Progenitor cell of endocrine pancreas (in vitro differentiated cells): ENCODE results near the gene UNCX. TPM values are rescaled to one million over a fixed set of nuclear protein-coding genes. Genes with fewer than 3 reads are reported as not detected.
"Not testable (repeated sequence)": the region's sequence is repeated elsewhere in the genome, so short reads cannot be mapped to it uniquely, and the experiment has no call there.

Source experiments
- DNase-seq: peaks from one replicate; pipeline ENCODE4 v3.0.0; 2021; ENCODE audit warnings: low spot score; ENCODE audit not compliant: unreplicated experiment
- H3K27ac Mint-ChIP-seq: 2 replicates; pipeline ENCODE4 v1.8.0; 2021; ENCODE audit warnings: mild to moderate bottlenecking, moderate library complexity, mixed read lengths
- H3K27me3 Mint-ChIP-seq: 2 replicates; pipeline ENCODE4 v1.8.0; 2021; ENCODE audit warnings: mixed read lengths
- H3K36me3 Mint-ChIP-seq: 2 replicates; pipeline ENCODE4 v1.8.0; 2022; ENCODE audit warnings: mixed read lengths; ENCODE audit not compliant: insufficient read depth
- H3K4me1 Mint-ChIP-seq: 2 replicates; pipeline ENCODE4 v1.8.0; 2021; ENCODE audit warnings: low read depth, mixed read lengths
- H3K4me3 Mint-ChIP-seq: 2 replicates; pipeline ENCODE4 v1.8.0; 2021; ENCODE audit warnings: low read depth, mild to moderate bottlenecking, moderate library complexity, mixed read lengths
- H3K9me3 Mint-ChIP-seq: 2 replicates; pipeline ENCODE4 v1.8.0; 2021; ENCODE audit warnings: low read depth, mixed read lengths
- CTCF ChIP-seq: fragments of 200-600 bp; sonication (generic); IDR thresholded peaks from one replicate; pipeline ENCODE4 v1.5.0; 2021; ENCODE audit warnings: antibody characterized with exemption, mild to moderate bottlenecking; ENCODE audit not compliant: unreplicated experiment
- total RNA-seq: library from RNA; stranded (reverse); gene quantifications from 2 replicates; pipeline ENCODE4 v1.2.1, GENCODE V29; 2021

The UNCX gene
- total RNA-seq, 1 donor from 2014 or later, result not detected

- no peak for TF ChIP-seq CTCF
- Mint-ChIP-seq H3K27ac (no peak overlapping the region), H3K9me3 (no peaks in the 10 kb centered on the region), H3K4me1 (no peaks in the 10 kb centered on the region), H3K4me3 (no peak overlapping the region), H3K27me3 (peaks cover 19% of the 10 kb centered on the region), H3K36me3 (no peaks in the 10 kb centered on the region)
- DNase-seq, result no peak
These were observed 32.6 kb upstream of the UNCX start for GRCh38 chr7:1200045-1200444.

GRCh38 chr7:1201916-1202315 lies 30.8 kb upstream of the UNCX start:
- Mint-ChIP-seq H3K27me3 (peaks cover 17% of the 10 kb centered on the region), H3K4me3 (no peak overlapping the region), H3K27ac (no peak overlapping the region), H3K9me3 (no peaks in the 10 kb centered on the region), H3K36me3 (no peaks in the 10 kb centered on the region), H3K4me1 (no peaks in the 10 kb centered on the region)
- no peak for DNase-seq
- TF ChIP-seq CTCF, result no peak

- H3K36me3 Mint-ChIP-seq, H3K9me3 Mint-ChIP-seq, H3K27ac Mint-ChIP-seq, DNase-seq, H3K4me1 Mint-ChIP-seq, H3K4me3 Mint-ChIP-seq: not testable (repeated sequence)
- peaks cover 13% of the 10 kb centered on the region for H3K27me3 Mint-ChIP-seq
These were observed 29.8 kb upstream of the UNCX start for GRCh38 chr7:1202914-1203313.

GRCh38 chr7:1204460-1205140 lies 28.1 kb upstream of the UNCX start:
- no peaks in the 10 kb centered on the region for H3K9me3 Mint-ChIP-seq
- no peaks in the 10 kb centered on the region for H3K36me3 Mint-ChIP-seq
- no peaks in the 10 kb centered on the region for H3K4me1 Mint-ChIP-seq
- no peak for TF ChIP-seq CTCF
- no peak for DNase-seq
- H3K27me3 Mint-ChIP-seq, result peaks cover 18% of the 10 kb centered on the region
- no peak overlapping the region for H3K27ac Mint-ChIP-seq
- H3K4me3 Mint-ChIP-seq, result no peak overlapping the region

GRCh38 chr7:1205742-1206141 lies 26.9 kb upstream of the UNCX start:
- H3K9me3 Mint-ChIP-seq, DNase-seq, H3K4me3 Mint-ChIP-seq, H3K4me1 Mint-ChIP-seq, H3K27ac Mint-ChIP-seq, H3K36me3 Mint-ChIP-seq: not testable (repeated sequence)
- H3K27me3 Mint-ChIP-seq, result peaks cover 24% of the 10 kb centered on the region

DNA sequence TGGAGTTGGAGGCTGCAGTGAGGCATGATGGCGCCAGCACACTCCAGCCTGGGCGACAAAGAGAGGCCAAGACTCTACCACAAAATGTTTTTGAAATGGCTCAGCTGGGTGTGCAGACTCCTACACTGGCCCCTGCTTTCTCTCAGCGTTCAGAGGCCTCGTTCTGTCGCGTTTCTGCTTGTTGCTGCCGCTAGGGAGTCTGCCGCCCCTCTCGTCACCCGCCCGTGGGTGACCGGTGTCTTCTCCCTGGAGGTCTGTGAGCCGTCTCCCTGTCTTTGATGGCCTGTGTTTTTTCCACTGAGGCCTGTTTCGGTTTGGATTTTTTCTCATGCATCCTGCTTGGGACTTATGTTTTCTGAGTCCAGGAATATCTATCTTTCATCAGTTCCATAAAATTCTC lies 23.6 kb upstream of the UNCX start:
- TF ChIP-seq CTCF, result no peak
- H3K27ac Mint-ChIP-seq, result no peak overlapping the region
- no peak overlapping the region for H3K4me3 Mint-ChIP-seq
- DNase-seq, result no peak
- H3K4me1 Mint-ChIP-seq, result no peaks in the 10 kb centered on the region
- peaks cover 36% of the 10 kb centered on the region for H3K27me3 Mint-ChIP-seq
- no peaks in the 10 kb centered on the region for H3K9me3 Mint-ChIP-seq
- no peaks in the 10 kb centered on the region for H3K36me3 Mint-ChIP-seq
